Stimulated activated CD4-positive, alpha-beta T cell treated with anti-CD3 and anti-CD28 coated beads, Interleukin-15, amount 100 ng/mL, for 24 hours (primary cell): ENCODE measurements around the gene GPR149.
"Not testable (repeated sequence)": the region's sequence is repeated elsewhere in the genome, so short reads cannot be mapped to it uniquely, and the experiment has no call there.

Experiments
- DNase-seq: peaks from one replicate; pipeline ENCODE4 v3.0.0-alpha.2; 2020

The GPR149 gene

GRCh38 chr3:154430014-154430413 is at the start of gene GPR149:
Gene GPR149, minus strand, starts transcription at chr3:154430190. Its CDS starts 575 bp downstream, at chr3:154429615.
- no peak for DNase-seq

GRCh38 chr3:154473769-154474168 is 43.8 kb upstream of the GPR149 start:
- no peak for DNase-seq

GRCh38 chr3:154469585-154469984 is 39.6 kb upstream of the GPR149 start:
- no peak for DNase-seq

- DNase-seq, result no peak
Observed at GRCh38 chr3:154464440-154465190, 34.6 kb upstream of the GPR149 start.

- no peak for DNase-seq
Observed at GRCh38 chr3:154458560-154458959, 28.6 kb upstream of the GPR149 start.

- DNase-seq, result not testable (repeated sequence)
Observed at GRCh38 chr3:154439081-154439480, 9.1 kb upstream of the GPR149 start.

- no peak for DNase-seq
Observed at GRCh38 chr3:154431043-154431442, 1.1 kb upstream of the GPR149 start.

- no peak for DNase-seq
Observed at GRCh38 chr3:154428286-154429206, 1.4 kb downstream of the GPR149 start.

- no peak for DNase-seq
Observed at GRCh38 chr3:154427685-154428285, 2.2 kb downstream of the GPR149 start.

- DNase-seq, result no peak
Observed at GRCh38 chr3:154422694-154423093, 7.3 kb downstream of the GPR149 start.

- no peak for DNase-seq
Observed at GRCh38 chr3:154421083-154421482, 8.9 kb downstream of the GPR149 start.

- no peak for DNase-seq
Observed at GRCh38 chr3:154398084-154398967, 31.7 kb downstream of the GPR149 start.

- DNase-seq, result no peak
Observed at GRCh38 chr3:154389861-154390260, 40.1 kb downstream of the GPR149 start.

GRCh38 chr3:154384479-154384878 is 45.5 kb downstream of the GPR149 start:
- DNase-seq, result no peak

GRCh38 chr3:154378311-154378710 is 51.7 kb downstream of the GPR149 start:
- DNase-seq, result no peak

- DNase-seq, result no peak
Observed at GRCh38 chr3:154367221-154367620, 62.8 kb downstream of the GPR149 start.

- no peak for DNase-seq
Observed at GRCh38 chr3:154364849-154365248, 65.1 kb downstream of the GPR149 start.

- no peak for DNase-seq
Observed at GRCh38 chr3:154361099-154361498, 68.9 kb downstream of the GPR149 start.

- no peak for DNase-seq
Observed at GRCh38 chr3:154356009-154356408, 74.0 kb downstream of the GPR149 start.

- no peak for DNase-seq
Observed at GRCh38 chr3:154349223-154349622, 80.8 kb downstream of the GPR149 start.

- no peak for DNase-seq
Observed at GRCh38 chr3:154345422-154346122, 84.4 kb downstream of the GPR149 start.

GRCh38 chr3:154338570-154338969 is 91.4 kb downstream of the GPR149 start:
- no peak for DNase-seq
